ENCODE results near the gene KIF1B.

The KIF1B gene

GRCh38 chr1:10388387-10388715, 178.0 kb downstream of the KIF1B start:
- no peak overlapping the region for H3K4me3 ChIP-seq (ENCODE audit: low read length)
- TF ChIP-seq CTCF (conservative IDR thresholded peaks at IDR 0.05; ENCODE audit: low read depth, low read length): no peak

GRCh38 chr1:10389271-10389973, 179.1 kb downstream of the KIF1B start:
- DNase-seq (ENCODE audit: low read depth): no peak
- no peak overlapping the region for H3K4me3 ChIP-seq (ENCODE audit: low read length)
- no peak for TF ChIP-seq CTCF (conservative IDR thresholded peaks at IDR 0.05; ENCODE audit: low read depth, low read length)

More at GRCh38 chr1:10388387-10388715, 178.0 kb downstream of the KIF1B start:
- DNase-seq (ENCODE audit: low read depth): no peak

GRCh38 chr1:10396870-10397269, 186.5 kb downstream of the KIF1B start:
- H3K4me3 ChIP-seq (ENCODE audit: low read length): no peak overlapping the region
- TF ChIP-seq CTCF (conservative IDR thresholded peaks at IDR 0.05; ENCODE audit: low read depth, low read length): no peak
- no peak for DNase-seq (ENCODE audit: low read depth)

- H3K4me3 ChIP-seq (ENCODE audit: low read length): peak overlapping the region; percentile 82
- DNase-seq (ENCODE audit: low read depth): no peak
- no peak for TF ChIP-seq CTCF (conservative IDR thresholded peaks at IDR 0.05; ENCODE audit: low read depth, low read length)
These were observed 187.9 kb downstream of the KIF1B start for GRCh38 chr1:10398278-10398733.

GRCh38 chr1:10398734-10399443, 188.5 kb downstream of the KIF1B start, which contains the start of gene PGD:
TSS of gene PGD (plus strand) at chr1:10399064. CDS start at chr1:10399118, 54 bp downstream.
- TF ChIP-seq CTCF (conservative IDR thresholded peaks at IDR 0.05; ENCODE audit: low read depth, low read length): no peak
- peak; percentile 91 for DNase-seq (ENCODE audit: low read depth)
- peak within 1 kb of the TSS; percentile 82 for H3K4me3 ChIP-seq (ENCODE audit: low read length)

- peak overlapping the region; percentile 82 for H3K4me3 ChIP-seq (ENCODE audit: low read length)
- TF ChIP-seq CTCF (conservative IDR thresholded peaks at IDR 0.05; ENCODE audit: low read depth, low read length): no peak
- no peak for DNase-seq (ENCODE audit: low read depth)
These were observed 189.1 kb downstream of the KIF1B start for GRCh38 chr1:10399444-10399941.

All from retinal pigment epithelial cell (primary cell).